Stomach (tissue), 4 donors: Measurements from ENCODE around the gene WDR3.

Source experiments
- CTCF ChIP-seq, 7 experiments: fragments of 450-650 bp in 4 of 7; fragments of 200-600 bp in 3 of 7; sonication (generic) in 3 of 7; IDR thresholded peaks; one replicate each; pipeline ENCODE4 v1.5.1; 2016 to 2019; ENCODE audit warnings: antibody characterized with exemption in 7 of 7, control low read depth in 2 of 7, mild to moderate bottlenecking in 1 of 7
- POLR2AphosphoS5 ChIP-seq, 3 donors: sonication (generic); formaldehyde crosslinking; IDR thresholded peaks; one replicate each; pipeline ENCODE4 v1.6.1; 2016; ENCODE audit warnings: antibody characterized with exemption in 3 of 3

- TF ChIP-seq POLR2AphosphoS5 (IDR thresholded peaks at IDR 0.05) (no peak), CTCF (IDR thresholded peaks at IDR 0.05) (no peak)
Measured at GRCh38 chr1:117902944-117903343, 26.6 kb upstream of the WDR3 start.
